GM18517 (cell line): ENCODE results near the gene PRKCI.
"Not testable (repeated sequence)": the region's sequence is repeated elsewhere in the genome, so short reads cannot be mapped to it uniquely, and the experiment has no call there.

Experiments used
- ATAC-seq: cut with Tn5 transposase; IDR thresholded peaks from one replicate; pipeline ENCODE4 v1.9.1; 2021; ENCODE audit warnings: mild to moderate bottlenecking, moderate library complexity; ENCODE audit not compliant: unreplicated experiment

PRKCI gene

DNA sequence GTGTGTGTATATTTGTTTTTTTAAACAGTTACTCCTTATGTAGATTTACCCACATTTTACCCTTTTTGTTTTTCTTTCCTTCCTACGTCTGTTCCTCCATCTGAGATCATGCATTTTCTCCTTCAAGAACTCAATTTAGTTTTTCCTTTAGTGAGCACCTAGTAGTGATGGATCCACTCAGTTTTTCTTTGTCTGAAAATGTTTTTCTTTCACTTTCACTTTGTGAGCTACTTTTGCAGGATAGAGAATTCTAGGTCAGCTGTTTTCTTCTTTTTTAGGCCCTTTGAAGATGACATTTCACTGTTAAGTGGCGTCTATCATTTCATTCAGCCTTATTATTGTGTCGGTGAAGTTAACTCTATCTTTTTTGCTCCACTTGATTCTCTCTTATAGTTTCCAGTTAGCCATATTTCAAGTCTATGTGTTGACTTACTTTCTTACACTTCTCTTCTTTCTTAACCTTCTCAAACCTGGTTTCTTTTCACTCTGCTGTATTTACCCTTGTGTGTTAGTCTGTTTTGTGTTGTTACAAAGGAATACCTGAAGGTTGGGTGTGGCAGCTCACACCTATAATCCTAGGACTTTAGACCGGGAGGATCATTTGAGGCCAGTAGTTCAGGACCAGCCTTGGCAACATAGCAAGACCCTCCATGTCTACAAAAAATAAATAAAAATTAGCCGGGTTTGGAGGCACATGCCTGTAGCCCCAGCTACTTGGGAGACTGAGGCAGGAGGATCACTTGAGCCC is 55.8 kb downstream of the PRKCI start:
- no peak for ATAC-seq

DNA sequence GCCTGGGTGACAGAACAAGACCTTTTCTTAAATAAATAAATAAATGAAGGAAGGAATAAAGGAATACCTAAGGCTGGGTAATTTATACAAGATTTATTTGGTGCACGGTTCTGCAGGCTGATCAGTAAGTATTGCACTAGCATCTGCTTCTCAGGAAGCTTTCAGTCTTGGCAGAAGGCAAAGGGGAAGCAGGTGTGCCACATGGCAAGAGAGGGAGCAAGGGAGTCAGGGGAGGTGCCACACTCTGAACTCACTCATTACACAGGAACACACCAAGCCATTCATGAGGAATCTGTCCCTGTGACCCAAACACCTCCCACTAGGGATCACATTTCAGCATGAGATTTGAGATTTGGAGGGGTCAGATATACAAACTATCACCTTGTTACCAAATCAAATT is 56.4 kb downstream of the PRKCI start:
- ATAC-seq, result no peak

DNA sequence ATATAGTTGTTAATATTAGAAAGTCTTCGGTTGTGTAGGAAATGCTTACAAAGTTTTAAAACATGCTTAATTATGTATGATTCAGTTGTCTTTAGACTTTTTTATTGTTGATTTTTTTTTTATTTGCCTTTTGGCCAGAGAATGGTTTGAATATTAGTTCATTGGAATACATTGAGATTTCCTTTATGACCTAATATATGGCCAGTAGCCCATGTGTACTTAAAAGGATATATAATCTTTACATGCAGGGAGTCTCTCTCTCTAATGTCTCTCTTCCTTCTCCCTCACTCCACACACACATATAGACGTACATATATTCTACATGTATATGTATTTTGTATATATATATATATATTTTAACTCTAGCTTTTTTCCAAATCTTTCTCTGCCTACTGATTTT is 68.0 kb downstream of the PRKCI start:
- no peak for ATAC-seq

DNA sequence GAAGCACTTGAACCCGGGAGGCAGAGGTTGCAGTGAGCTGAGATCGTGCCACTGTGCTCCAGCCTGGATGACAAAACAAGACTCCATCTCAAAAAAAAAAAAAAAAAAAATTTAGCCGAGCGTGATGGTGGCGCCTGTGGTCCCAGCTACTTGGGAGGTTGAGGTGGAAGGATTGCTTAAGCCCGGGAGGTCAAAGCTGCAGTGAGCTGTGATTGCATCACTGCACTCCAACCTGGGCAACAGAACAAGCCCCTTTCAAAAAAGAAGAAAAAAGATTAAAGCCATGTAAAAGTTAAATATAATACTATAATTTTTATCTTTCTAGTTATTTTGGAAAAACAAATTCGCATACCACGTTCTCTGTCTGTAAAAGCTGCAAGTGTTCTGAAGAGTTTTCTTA is 73.4 kb downstream of the PRKCI start:
- ATAC-seq, result no peak

DNA sequence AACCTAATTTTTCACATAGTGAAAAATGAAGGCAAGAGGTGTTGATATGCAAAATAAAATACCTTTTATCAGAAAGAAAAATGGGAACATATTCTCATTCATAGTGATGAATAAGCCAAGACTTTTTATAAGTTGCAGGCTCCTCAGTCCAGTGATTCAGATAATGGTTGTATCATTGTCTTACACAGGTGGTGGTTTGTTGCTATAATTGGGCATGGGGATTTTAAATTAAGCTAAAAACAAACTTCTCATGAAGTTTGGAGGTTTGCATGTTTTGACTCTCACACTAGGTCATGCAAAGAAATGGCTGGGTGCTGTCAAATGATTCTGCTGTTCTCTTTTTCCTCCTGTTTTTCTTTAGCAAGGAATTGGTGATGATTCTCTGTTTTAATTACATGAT is 74.5 kb downstream of the PRKCI start:
- no peak for ATAC-seq

DNA sequence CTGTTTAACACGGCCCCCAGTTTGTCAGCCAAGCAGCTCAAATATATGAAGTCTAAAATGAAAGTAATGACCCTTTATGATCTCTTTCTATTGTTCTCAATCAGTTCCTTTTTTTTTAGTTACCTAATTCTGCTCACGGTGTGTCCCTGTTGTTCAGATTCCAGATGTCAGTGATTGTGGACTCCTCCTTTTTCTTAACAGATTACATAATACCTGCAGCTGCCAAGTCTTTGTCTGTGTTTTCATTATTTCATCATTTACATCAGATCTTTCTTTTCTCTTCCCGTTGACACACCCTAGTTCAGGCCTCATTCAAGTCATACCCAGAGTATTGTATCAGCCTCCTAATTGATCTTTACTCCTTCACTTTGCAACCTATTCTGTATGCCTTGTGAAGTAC is 79.2 kb downstream of the PRKCI start:
- ATAC-seq, result no peak

DNA sequence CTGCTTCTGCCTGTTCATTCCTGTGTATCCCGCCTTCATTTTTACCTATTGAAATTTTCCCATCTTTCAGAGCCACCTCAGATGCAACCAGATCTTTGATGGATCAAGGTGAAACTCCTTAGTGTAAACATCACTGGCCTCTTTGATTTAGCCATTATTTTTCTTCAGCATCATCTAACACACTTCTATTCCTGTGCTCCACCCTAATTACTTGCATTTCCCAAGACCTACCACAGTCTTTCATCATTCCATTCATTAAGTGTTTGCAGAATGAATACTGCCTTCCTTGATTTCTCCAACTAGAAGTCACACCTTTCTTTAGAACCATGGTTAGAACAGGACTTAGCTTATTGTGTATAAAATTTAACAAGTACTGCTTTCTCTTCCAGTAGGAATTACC is 79.8 kb downstream of the PRKCI start:
- ATAC-seq, result no peak

DNA sequence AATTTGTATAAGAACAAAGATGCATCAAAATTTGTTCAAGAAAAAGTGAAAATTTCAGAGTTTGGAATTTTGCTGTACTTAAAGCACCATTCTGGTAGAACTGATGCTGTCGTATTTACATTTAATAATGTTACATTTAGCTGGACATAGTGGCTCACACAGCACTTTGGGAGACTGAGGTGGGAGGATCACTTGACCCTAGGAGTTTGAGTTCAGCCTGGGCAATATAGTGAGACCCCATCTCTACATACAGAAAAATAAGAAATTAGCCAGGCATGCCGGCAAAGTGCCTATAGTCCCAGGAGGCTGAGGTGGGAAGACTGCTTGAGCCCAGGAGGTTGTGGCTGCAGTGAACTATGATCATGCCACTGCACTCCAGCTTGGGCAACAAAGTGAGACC is 83.8 kb downstream of the PRKCI start:
- ATAC-seq, result no peak

DNA sequence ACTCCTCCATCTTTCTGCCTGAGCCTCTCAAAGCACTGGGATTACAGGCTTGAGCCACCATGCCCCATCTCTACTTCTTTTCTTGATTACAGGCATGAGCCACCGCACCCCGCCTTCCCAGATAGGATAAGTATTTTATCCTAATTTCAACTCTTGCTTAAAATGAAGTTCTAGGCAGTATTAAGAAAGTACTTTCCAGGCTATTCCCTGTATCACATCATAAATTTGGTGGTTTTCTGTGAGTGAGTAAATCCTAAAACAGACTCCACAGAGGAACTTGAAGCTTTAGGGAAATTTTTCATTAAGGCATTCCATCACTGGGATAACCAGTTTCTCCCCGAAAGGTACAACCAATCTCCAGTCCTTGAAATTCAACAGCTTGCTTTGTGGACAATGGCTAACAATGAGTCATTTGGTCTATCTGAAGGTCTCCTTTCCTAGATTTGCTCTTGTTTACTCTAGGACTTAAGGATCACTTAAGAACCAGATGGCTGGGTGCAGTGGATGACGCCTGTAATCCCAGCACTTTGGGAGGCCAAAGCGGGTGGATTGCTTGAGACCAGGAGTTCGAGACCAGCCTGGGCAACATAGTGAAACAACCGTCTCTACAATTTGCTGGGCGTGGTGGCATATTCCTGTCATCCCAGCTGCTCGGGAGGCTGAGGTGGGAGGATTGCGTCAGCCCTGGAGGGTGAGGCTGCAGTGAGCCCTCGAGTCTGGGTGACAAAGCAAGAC is 85.6 kb downstream of the PRKCI start:
- no peak for ATAC-seq

DNA sequence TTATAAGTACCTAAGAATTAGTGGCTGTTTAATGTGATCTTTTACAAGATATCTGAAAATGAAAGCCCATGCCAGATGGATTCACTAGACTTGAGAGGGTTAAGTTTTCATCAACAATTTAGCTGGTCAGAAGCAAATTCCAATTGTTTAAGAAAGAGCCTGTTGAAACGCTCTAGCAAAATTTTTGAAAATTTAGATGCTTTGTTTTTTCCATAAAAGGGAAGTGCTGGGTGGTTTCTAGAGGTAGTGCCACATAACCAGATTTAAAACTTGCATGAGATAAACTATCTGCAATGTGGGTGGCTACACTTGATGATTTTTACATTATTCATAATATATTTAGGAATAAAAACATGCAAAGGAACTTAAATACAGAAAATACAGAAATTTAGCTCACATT is 86.8 kb downstream of the PRKCI start:
- ATAC-seq, result no peak

DNA sequence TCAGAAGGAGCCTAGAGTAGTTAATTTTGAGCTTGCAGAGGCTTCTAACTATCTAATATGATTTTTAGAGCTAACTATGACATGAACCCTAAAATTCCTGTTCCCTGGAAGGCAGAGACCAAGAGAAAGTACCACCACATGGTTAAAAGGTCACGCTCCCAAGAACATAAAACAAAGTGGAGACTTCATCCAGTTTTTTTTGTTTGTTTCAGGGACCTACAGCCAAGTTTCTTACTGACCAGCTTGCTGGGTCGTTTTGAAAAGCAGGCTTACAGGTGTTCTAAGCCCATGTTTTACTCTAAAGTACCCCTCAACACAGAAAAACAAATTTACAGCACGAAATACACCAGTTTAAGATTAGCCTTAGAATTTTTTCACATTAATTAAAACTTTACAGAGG is 95.7 kb downstream of the PRKCI start:
- no peak for ATAC-seq

DNA sequence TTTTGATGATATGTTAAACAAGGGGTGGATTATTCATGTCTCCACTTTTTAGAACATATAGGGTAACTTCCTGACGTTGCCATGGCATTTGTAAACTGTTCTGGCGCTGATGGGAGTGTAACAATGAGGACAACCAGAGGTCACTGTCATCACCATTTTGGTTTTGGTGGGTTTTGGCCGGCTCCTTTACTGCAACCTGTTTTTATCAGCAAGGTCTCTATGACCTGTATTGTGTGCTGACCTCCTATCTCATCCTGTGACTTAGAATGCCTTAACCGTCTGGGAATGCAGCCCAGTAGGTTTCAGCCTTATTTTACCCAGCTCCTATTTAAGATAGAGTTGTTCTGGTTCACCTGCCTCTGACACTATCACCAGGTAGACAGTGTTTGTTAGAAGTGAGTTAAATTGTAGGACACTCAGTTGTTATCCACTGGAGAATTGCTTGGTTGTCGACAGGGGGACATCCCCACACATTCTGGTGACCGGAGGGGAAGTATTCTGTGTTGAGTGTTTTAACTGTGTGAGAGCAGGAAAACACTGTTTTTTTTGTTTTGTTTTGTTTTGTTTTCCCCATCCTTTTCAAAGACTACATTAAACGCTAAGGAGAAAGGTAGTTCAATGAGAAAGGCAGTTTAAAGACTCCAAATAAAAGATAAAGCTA is 98.4 kb downstream of the PRKCI start:
- no peak for ATAC-seq

DNA sequence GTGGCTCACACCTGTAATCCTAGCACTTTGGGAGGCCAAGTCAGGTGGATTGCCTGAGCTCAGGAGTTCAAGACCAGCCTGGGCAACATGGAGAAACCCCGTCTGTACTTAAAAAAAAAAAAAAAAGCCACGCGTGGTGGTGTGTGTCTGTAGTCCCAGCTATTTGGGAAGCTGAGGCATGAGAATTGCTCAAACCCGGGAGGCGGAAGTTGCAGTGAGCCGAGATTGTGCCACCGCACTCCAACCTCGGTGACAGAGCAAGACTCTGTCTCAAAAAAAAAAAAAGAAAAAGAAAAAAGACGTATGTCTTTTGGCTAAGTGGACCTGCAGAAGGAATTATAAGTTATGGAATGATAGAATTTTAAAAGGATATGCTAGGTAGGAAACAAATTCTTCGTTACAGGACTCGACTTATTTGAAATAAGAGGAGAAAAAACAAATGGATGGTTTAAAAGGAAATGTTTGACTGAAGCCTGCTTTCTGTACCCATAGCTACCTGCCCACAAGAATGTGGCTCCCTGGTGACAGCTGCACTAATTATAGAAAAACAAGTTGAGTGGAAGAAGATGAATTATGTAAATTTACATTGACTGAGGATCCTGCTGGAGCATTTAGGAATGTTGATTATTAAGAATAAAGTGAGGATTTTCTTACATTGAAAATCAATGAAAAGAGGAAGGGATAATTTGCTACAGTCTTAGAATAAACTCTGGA is 99.3 kb downstream of the PRKCI start:
- ATAC-seq, result no peak

DNA sequence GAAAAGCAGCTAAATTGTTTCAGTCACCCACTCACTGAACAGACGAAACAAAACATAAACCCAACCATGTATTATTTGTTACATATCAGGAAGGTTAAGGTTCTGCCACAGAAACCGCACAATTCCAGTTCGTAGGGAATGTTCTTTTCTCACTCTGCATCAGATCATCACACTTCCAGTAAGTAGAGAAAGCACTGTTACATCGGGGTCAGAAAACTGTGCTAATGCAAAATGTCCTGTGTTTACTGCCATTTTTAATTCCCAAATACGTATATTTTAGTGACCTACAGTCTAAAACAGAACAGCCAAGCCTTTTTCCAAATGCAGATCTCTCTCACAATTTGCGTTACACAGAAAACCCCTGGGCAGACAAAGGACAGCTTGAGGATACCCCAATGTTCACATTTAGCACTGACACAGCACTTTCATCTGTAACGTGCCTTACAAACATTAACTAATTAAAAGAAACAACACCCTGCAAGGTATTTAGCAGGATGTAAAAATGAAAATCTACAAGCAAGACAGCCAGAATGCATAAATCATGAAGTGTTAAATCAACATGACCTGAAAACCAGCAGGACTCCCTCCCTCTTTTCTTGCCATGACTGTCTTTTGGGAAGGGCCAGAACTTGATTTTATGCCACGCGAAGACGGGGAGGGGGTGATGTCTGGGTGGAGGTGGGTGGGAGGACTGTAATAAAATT is 100.5 kb downstream of the PRKCI start:
- no peak for ATAC-seq

DNA sequence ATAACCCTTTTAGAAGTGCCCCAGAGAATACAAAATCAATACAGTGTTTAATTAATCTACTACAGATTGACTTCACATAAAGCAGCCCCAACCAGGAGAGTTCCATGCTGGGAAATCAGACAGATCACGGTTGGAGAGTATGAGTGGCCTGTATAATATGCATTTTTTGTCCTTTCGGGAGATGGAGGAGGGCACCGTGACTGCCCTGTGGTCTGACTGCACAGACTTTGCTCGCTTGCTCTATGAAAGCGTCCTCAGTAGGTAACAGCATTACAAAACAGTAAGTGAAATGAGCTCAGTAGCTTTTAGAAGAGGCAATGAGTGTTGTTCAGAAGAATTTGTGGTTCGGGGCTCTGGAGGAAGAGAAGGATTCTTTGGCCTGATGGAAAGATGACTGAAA is 101.1 kb downstream of the PRKCI start:
- no peak for ATAC-seq

DNA sequence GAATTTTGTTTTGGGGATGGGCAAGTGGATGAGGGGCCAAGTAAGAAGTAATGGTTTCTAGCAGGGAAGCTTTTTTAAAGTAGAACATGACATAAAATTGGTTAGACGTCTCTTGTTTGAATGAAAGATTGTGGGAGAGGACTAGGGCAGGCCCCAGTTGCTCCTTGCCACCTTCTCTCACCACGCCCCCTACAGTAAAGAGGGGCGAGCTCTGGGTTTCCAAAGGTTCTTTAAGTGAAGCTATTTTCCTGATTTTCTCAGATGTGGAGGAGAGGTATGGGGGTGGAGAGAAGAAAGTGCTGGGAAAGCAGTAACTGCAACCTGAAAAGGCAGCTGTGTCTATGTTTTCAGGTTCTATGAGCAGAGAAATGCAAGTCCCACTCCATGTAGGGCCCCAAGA is 102.7 kb downstream of the PRKCI start:
- ATAC-seq, result no peak

DNA sequence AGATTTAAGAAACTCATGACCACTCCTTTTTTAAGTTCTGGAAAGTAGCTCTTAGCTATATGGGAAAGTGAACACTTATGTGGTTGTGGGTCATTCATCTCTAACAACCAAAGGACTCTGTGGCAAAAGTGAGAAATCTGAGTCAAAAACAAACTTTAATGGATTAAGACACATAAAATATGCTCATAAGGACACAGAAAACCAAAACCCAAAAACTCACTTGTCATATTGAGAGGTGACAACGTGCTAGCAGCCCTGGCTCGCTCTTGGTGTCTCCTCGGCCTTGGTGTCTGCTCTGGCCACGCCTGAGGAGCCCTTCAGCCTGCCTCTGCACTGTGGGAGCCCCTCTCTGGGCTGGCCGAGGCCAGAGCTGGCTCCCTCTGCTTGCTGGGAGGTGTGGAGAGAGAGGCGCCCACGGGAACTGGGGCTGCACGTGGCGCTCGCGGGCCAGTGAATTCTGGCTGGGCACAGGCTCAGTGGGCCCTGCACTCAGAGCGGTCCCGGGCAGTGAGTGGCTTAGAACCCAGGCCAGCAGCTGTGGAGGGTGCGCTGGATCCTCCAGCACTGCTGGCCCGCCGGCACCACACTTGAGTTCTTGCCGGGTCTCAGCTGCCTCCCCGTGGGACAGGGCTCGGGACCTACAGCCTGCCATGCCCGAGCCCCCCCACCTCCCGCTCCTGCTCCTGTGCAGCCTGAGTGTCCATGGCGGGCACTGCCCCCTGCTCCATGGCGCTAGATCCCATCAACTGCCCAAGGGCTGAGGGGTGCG is 105.0 kb downstream of the PRKCI start:
- no peak for ATAC-seq

DNA sequence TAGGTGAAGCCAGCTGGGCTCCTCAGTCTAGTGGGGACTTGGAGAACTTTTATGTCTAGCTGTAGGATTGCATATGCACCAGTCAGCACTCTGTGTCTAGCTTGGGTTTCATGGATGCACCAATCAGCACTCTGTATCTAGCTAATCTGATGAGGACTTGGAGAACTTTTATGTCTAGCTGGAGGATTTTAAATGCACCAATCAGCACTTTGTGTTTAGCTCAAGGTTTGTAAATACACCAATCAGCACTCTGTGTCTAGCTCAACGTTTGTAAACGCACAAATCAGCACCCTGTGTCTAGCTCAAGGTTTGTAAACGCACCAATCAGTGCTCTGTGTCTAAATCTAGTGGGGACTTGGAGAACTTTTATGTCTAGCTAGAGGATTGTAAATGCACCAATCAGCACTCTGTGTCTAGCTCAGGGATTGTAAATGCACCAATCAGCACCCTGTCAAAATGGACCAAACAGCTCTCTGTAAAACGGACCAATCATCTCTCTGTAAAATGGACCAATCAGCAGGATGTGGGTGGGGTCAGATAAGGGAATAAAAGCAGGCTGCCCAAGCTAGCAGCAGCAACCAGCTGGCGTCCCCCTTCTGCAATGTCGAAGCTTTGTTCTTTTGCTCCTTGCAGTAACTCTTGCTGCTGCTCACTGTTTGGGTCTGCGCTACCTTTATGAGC is 105.8 kb downstream of the PRKCI start:
- not testable (repeated sequence) for ATAC-seq

DNA sequence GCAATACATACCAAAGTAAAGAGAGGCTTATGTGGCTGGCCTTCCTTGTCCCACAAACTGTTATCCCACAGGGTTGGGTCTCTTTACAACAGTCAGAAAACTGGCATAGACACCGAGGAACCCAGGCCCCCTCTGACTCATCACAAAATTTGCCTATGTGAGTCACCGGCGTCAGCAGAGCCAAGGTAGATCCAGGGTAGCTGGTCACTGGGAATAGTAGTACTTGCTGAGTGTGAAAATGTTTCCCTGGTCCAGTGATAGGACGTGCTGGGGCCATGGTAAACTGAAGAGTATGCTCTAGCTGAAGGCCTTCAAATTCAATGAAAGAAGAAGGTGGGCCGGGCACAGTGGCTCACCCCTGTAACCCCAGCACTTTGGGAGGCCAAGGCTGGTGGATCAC is 108.1 kb downstream of the PRKCI start:
- no peak for ATAC-seq

DNA sequence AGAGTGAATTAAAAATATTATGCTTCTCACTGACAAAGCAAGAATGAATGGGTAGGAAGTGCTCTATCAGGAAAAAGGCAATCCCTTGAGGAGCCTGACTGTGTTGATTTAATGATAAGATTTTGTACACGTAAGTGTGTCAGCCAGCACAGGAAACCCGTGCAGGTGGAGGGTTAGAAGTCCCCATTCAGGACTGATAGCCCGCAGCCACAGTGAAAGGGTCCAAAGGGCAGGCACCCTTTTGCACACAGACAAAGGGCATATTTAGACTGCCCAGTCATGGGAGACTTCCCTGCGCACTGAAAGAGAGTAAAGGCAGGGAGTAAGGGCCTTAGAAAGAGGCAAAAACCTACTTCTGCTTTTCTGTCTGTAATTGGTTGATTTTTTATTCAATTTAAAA is 108.9 kb downstream of the PRKCI start:
- ATAC-seq, result peak; percentile 75
